ENCODE measurements around the gene TCF7. TPM values are rescaled to one million over a fixed set of nuclear protein-coding genes. Genes with fewer than 3 reads are reported as not detected.

The TCF7 gene
- 10 to 100 TPM; 10.9 to 17.3 (median 14.1) TPM for polyA plus RNA-seq (ENCODE audit: insufficient read length in 4 of 4)

DNA sequence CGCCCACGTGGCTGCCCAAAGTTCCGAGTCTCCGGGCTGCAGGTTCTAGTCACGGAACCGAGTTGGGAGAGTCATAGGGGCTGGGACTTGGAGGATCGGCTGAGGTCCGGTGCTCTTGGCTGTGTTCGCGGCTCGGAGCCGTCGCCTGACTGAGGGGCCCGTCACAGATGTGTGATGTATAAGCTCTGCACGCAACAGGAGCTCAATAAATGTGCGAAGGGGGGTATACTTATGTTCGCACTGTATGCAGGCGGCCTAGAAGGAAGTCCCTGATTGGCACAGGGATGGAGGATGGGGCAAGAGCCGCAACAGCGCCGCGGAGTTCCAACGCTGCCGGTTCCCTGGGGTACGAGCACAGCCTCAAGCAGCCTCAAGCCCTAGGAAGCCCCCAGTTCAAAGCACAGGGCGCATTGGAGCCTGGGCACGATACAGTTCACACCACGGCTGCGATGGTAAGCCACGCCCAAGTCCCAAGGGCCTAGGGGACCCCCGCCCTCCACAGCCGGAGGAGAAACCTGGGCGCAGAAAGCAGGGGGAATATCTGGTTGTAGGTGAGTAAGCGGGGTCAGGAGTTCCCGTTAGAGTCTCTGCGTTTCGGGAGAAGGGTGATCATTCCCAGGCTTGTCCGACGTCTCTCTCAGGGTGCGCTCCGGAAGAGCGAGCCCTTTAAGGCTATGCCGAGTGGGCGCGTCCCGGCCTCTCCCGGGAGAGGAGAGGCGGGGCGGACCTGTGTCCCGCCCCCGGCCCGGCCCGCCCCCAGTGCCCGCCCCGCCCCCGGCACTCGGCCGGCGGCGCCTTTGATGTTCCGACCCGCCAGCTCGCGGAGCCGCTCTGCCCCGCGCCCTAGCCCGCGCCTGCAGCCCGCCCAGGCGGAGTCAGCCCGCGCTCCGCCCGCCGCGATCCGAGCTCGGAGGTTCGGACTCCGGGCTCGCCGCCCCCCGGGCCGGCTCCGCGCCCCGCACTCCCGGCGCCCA is at the start of gene TCF7:
Gene TCF7, plus strand, starts transcription at position 780 of the 974 bp plus-strand sequence. CDS start 226 bp downstream, outside the sequence.
- peak in 2 of 4 donors; percentile 46 to 68 for DNase-seq (ENCODE audit: low read depth in 4 of 4, low spot score in 2 of 4)

DNA sequence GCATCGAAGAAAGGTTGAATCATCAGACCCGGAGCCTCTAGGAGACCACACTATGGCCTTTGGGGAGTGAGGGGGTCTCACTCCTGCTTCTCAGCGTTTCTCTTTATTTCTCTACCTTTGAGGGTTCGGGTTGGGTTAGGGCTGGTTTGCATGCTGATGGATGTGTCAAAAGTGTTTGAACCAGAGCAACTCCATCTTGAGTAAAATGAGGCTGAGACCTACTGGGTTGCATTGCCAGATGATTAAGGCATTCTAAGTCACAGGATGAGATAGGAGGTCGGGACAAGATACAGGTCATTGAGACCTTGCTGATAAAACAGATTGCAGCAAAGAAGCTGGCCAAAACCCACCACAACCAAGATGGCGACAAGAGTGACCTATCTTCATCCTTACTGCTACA is 44.9 kb upstream of the TCF7 start:
- DNase-seq (ENCODE audit: low read depth in 4 of 4, low spot score in 2 of 4), result no peak

DNA sequence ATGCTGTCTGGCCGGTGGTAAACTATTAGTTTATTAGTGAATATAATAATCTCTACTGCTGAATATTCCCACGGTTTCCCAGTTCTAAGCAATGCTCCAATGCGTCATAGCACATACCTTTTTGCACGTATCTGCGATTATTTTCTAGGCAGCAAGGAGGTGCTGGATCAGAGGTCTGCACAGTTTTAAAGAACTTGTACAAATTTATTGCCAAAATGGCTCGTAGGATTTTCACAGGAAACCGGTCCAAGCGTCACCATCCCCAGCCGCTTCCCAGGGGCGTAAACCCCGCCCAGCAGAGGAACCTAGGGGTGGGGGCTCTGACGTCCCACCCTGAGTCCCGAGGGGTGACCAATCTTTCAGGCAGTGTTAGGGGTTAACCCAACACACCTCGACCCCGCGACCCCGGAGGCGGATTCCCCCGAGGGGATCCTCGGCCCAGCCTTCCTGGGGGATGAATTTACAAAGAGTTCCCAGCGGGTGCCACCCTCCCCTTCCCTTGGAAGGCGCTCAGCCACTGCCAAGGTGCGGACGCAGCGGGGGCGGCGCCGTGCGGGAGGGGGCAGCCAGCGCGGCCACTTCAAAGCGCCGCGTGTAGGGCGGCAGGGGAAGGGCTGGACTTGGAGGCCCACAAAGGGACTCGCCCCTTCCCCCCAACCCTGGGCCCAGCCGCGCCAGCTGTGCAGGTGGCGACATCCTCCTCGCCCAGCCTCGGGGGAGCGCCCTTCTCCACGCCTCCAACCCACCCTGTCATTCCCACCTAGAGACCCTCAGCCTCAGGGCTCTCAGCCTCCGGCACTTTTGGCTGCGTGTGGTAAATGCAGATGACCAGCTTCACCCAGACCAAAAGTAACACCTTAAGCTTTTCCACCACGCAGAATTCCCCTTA is 43.5 kb upstream of the TCF7 start:
- DNase-seq (ENCODE audit: low read depth in 4 of 4, low spot score in 2 of 4), result peak in 2 of 4 donors; percentile 13 to 18

DNA sequence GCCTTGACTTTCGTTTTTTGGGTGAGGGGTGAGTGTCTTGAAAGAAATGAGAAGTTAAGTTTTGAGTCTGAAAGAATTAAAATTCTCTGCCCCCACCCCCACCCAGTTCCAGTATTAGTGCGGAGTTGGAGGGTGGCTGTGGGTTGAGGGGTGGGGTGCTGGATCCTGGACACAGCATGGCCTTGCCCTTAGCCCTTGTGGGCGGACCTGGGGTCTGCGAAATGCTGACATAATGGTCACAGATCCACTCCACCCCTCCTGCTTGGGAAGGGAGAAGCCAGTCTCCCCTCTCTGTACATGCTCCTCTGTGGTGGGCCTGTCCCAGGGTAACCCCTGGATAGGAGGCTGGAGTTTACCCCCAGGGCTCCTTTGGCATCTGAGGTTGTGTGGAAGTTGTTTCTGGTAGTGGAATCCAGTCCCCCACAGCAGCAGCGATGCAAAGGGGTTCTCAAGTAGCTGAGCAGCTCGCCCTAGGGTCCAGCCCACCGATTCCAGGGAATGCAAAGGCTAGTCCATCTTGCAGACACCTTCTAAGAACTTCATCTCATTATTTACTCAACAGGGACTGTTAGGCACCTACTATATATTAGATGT is 42.8 kb upstream of the TCF7 start:
- no peak for DNase-seq (ENCODE audit: low read depth in 4 of 4, low spot score in 2 of 4)

DNA sequence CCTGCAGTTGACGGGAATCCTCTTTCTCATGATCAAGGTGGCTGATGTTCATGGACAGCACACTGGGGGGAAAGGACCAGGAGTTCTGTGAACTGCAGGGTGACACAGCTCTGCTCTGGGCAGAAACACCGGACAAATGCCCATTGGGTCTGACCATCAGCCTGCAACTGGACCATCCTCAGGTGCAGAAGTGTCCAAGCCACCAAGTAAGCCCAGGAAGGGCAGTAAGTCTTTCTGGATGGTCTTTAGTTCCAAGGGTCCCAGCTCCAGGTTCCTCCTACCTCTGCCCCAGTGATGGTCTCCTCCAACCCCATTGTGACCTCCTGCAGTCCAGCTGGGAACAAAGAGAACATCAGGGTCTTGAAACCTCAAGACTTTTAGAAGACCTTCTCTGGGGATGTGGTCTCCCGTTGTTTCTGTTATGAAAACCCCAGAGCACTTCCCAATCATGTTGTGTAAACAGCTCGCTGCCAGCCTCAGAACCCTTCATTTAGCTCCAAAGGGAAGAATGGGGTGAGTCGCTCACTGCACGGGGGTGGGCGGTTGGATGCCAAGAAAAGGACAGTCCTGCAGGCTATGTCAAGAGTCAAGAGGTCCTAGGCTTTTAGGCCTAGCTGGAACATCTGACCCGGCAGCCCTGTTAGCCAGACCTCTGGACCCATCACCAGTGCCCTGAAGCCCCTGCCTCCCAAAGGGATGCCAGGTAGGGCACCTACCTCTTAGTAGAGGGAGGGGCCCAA is 41.8 kb upstream of the TCF7 start:
- no peak for DNase-seq (ENCODE audit: low read depth in 4 of 4, low spot score in 2 of 4)

DNA sequence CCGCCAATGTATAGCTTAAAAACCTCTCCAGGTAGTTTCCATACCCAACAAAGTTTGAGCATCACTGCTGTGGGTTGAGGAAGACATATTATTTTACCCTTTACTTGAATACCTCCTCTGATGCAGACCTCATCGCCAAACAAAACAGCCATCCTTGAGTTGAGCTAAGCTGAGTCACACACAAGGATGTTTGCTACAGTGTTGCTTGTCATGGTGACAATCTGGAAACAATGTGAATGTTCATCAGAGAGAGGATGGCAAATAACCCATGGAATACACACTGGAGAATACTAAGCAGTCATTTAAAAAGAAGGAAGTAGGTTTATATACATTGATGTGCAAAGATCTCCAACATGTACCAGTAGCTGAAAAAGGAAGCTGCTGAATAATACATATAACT is 41.1 kb upstream of the TCF7 start:
- no peak for DNase-seq (ENCODE audit: low read depth in 4 of 4, low spot score in 2 of 4)

DNA sequence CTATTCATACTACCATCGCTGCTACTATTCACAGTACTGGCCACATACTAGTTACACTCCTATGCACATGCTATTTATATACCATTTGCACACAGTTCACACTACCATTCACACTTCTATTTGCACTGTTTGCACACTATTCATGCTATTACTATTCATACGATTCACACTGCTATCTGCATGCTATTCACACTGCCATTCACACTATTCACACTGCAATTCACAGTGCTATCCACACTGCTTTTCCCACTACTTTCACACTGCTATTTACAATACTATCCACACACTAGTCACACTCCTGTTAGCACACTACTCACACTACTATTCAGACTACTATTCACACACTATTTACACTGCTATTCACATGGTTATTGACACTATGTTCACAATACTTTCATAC is 39.4 kb upstream of the TCF7 start:
- DNase-seq (ENCODE audit: low read depth in 4 of 4, low spot score in 2 of 4), result no peak

DNA sequence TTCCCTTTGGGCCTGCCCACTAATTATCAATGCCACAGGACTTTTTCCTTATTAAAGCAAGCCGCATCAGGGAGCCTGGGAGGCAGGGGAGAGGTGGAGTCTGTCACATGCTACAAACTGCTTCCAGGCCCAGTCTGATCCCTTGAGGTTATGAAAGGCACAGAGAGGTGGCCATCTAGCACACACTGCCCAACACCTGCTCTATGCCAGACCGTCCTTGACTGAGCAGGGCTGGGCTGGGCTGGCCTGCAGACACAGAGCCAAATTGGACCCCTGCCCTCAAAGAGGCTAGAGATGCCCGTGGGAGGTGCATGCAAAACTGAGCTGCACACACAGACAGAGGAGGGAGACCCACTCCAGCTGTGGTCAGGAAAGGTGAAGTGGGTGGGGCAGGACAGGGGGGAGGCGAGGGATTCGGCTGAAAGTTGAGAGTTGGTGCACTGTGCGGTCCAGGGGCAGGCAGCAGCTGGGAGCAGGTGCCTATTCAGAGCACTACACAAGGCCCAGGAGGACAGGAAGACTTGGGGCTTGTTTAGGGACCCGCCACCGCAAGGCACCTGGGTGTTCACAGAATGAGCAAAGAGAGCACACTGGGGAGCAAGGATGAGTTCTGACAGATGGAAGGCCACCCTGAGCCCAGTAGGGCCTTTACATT is 36.4 kb upstream of the TCF7 start:
- no peak for DNase-seq (ENCODE audit: low read depth in 4 of 4, low spot score in 2 of 4)

DNA sequence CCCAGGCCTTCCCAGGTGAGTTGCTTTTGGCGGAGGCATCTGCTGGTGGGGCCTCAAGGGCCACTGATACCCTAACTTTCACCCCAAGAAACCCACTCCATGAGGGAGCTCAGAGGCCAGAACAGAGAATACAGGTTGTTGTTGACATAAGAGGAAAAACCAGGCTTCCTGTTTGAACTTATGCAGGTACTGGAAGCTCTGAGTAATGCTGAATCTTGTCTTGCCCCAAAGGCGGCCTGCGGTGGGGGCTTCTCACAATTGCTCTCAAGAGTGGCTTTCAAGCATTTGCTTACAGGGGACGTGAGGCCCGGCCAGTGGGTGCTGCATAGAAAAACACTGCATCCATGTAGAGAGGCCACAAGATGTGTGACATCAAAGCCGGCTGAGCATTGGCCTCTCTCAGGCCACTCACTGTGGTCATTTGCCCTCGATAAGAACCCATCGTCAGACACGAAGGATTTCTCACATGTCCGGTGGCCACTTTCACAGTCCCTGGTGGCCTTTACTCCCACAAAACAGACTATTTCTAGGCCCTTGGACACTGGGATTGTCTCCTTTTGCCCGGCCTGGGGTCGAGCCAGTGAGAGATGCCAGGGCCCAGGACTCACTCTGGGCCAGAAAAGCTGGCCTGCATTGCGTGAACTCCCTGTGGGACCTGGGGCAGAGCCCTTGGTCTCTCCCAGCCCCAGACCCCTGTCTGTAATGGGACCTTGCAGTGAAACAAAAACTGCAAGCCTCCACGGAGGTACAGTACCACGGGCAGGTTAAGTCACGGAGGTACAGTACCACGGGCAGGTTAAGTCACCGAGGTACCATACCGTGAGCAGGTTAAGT is 34.5 kb upstream of the TCF7 start:
- DNase-seq (ENCODE audit: low read depth in 4 of 4, low spot score in 2 of 4), result no peak

DNA sequence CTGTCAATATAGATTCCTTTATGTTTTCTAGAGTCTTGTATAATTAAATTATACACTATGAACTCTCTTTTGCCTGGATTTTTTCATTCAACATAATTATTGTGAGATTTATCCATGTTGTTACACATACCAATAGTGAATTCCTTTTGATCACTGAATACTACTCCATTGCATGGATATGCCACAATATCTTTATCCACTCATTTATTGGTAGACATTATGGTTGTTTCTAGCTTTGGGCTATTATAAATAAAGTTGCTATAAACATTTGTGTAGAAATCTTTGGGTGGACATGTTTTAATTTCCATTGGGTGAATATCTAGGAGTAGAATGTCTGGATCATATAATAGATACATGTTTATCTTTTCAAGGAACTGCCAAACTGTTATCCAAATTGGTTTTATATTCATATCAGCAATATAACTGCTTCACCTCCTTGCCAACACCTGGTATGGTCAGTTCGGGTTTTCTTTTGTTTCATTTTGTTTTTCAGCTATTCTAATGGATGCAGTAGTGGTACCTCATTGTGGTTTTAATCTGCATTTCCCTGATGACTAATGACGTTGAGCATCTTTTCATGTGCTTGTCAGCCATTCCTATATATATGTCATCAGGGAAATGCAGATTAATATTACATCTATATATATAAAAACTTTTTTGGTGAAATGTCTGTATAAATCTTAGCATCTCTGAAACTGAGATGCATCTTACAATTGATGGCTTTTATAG is 32.1 kb upstream of the TCF7 start:
- DNase-seq (ENCODE audit: low read depth in 4 of 4, low spot score in 2 of 4), result no peak

DNA sequence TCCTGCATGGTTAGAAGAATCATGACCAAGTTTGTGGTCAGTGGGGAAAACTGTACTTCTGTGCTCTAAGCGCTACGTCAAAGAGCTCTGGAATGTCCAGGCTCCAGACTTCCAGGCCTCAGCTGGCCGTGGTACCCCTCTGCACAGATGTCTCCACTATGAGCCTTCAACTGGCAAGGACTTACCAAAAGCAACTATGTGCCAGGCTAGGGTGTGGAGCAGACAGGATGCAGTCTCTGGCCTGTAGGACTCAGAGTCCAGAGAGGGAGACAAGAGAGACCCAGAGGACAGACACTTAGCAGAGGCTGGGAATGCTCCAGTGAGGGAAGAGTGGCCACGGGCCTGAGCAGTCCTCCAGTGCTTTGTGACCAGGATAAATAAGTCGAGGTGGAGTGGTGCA is 31.0 kb upstream of the TCF7 start:
- DNase-seq (ENCODE audit: low read depth in 4 of 4, low spot score in 2 of 4), result no peak

DNA sequence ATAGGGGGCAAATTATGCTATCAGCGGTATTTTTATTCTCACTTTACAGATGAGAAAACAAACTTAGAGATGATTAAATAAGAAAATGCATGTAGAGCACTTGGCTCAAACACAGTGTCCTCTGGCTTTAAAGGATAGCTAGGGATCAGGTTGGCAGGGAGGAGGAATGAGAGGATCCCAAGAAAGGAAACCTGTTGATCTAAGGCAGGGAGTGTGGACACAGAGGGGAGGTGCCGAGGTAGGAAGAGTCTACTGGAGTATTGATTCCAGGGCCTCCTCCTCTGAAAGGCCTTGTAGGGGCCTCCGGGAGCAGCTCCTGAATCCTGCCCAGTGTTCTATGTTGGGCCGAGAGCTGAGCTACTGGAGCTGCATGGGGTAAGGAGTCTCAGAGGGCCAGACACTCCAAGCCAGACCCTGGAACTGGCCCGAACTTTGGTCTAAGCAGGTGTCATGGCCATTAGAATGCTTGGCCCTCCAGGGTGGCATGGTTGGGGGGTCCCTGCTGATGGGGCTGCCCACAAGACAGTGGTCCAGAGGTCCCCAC is 30.4 kb upstream of the TCF7 start:
- DNase-seq (ENCODE audit: low read depth in 4 of 4, low spot score in 2 of 4), result no peak

DNA sequence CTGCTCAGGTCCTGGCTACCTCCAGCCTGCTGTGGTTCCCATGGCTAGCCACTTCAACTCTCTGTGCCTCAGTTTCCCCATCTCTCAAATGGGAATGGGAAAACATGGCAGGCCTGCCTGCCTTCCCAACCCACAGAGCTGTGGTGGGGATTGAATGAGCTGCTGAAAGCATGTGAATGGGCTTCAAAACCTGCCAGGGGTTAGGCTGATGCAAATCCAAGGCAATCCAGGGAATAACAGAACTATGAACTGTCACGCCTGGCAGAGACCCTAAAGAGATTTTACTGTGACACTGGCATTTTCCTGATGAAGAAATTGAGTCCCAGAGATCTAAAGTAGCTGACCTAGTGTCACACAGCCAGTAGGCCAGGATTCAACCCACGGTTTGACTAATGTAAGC is 29.9 kb upstream of the TCF7 start:
- no peak for DNase-seq (ENCODE audit: low read depth in 4 of 4, low spot score in 2 of 4)

DNA sequence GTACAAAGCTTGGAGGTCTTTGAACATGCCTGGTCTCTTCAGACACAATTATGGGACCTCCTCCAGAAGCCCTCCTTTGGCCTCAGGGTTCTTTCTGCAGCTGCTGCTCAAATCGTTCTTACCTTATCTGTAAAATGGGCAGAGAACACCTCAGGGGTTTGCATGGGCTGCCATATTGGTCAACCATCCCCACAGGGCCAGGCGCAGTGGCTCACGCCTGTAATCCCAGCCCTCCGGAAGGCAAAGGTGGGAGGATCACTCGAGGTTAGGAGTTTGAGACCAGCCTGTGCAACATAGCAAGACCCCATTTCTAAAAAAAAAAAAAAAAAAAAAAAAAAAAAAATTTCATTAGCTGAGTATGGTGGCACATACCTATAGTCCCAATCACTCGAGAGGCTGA is 29.1 kb upstream of the TCF7 start:
- no peak for DNase-seq (ENCODE audit: low read depth in 4 of 4, low spot score in 2 of 4)

DNA sequence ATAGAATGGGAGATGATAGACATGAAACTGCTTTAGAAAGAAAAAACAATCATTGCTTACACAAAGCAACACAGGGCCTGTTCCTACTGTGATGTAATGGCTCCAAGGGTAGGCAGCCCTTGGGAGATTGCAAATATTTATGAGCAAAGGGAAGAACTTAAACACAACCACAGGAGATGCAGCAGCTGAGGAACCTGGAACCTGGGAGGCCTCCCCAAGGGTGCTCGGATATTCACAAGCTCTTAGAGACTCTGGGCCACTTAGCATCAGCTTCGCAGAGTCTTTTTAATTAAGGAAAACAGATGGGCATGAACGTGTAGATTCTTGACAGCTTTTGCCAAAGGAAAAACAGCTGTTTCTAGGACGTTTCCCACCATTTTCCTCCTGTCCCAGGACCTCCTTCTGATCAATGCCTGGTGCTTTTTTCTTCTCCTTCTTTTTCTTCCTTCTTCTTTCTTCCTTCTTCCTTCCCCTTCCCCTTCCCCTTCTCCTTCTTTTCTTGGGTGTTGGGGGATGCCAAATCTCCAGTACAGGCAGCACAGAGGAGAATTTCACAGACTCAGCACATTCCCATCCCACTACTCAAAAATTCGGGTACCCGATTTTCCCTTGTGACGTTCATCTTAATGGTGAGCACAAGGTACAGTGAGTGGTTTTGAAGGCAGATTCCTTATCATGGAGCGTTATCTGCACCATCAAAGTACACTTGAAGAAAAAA is 28.1 kb upstream of the TCF7 start:
- no peak for DNase-seq (ENCODE audit: low read depth in 4 of 4, low spot score in 2 of 4)

DNA sequence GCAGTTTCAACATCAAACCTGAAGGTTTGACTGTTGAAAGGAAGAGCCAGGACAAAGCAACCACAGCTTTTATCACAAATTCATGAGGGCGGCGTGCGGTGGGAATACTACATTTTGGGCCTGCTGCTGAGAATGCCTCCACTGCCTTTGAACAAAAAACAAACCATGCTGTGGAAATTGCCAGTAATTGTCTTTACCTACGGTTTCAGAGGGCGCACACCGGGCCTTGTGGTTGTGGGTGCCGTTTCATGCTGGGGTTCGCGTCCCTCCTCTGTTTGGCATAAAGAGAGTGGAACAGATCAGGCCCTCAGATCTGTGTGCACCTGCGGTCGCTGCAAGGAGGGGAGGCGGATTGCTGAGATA is 27.6 kb upstream of the TCF7 start:
- no peak for DNase-seq (ENCODE audit: low read depth in 4 of 4, low spot score in 2 of 4)

DNA sequence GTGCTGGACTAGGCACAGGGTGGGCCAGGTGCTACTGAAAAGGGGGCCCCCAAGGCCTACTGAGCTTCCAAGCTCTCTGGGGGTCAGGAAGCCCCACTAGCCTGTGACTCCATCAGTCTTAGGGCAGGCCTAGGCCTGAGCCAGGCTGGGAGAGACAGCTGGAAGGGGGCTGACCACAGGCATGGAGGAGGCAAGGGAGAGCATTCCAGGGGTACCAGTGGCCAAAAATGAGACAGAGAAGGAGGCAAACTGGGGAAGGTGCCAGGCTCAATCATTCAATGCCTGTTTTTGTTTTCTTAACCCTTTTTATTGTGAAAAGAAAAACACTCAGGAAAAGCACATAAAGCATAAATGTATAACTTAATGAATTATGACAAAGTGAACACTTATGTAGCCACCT is 26.2 kb upstream of the TCF7 start:
- DNase-seq (ENCODE audit: low read depth in 4 of 4, low spot score in 2 of 4), result no peak
